Liver (tissue), 9 donors: ENCODE measurements around the gene GP1BB. TPM values are rescaled to one million over a fixed set of nuclear protein-coding genes. Genes with fewer than 3 reads are reported as not detected.

Source experiments
- DNase-seq: peaks from one replicate; pipeline ENCODE4 v3.0.0-alpha.2; 2017; ENCODE audit warnings: low spot score
- H3K27ac ChIP-seq, 2 donors: one replicate each; pipeline ENCODE4 v1.7.0; 2013; ENCODE audit warnings: inconsistent platforms in 2 of 2, low read length in 2 of 2, control low read depth in 1 of 2, low read depth in 1 of 2, mild to moderate bottlenecking in 1 of 2
- H3K27me3 ChIP-seq, 4 donors: one replicate each; pipeline versions ENCODE4 v1.6.1 to v1.7.0; 2013; ENCODE audit warnings: low read length in 3 of 4, inconsistent platforms in 1 of 4, mild to moderate bottlenecking in 1 of 4, moderate library complexity in 1 of 4; ENCODE audit not compliant: control insufficient read depth in 4 of 4, insufficient read depth in 4 of 4
- H3K36me3 ChIP-seq, 4 donors: one replicate each; pipeline versions ENCODE4 v1.6.1 to v1.7.0; 2013; ENCODE audit warnings: low read length in 3 of 4, mild to moderate bottlenecking in 3 of 4, low read depth in 1 of 4, moderate library complexity in 1 of 4; ENCODE audit not compliant: control insufficient read depth in 4 of 4, insufficient read depth in 3 of 4
- H3K4me1 ChIP-seq, 4 donors: one replicate each; pipeline versions ENCODE4 v1.6.1 to v1.7.0; 2013; ENCODE audit warnings: low read length in 3 of 4, mild to moderate bottlenecking in 3 of 4, moderate library complexity in 1 of 4; ENCODE audit not compliant: control insufficient read depth in 4 of 4, insufficient read depth in 4 of 4
- H3K4me3 ChIP-seq, 3 donors: one replicate each; pipeline versions ENCODE4 v1.6.1 to v1.7.0; 2013; ENCODE audit warnings: low read length in 3 of 3, control low read depth in 1 of 3, low read depth in 1 of 3, mild to moderate bottlenecking in 1 of 3
- H3K9ac ChIP-seq, 2 donors: one replicate each; pipeline ENCODE4 v1.7.0; 2013; ENCODE audit warnings: low read length in 2 of 2, mild to moderate bottlenecking in 2 of 2, moderate library complexity in 2 of 2, control low read depth in 1 of 2, low read depth in 1 of 2
- H3K9me3 ChIP-seq, 4 donors: one replicate each; pipeline versions ENCODE4 v1.6.1 to v1.7.0; 2013; ENCODE audit warnings: low read length in 3 of 4; ENCODE audit not compliant: control insufficient read depth in 4 of 4
- EGR1 ChIP-seq, 2 donors: IDR thresholded peaks; 2 replicates each; pipeline ENCODE4 v1.6.1; 2016 to 2018; ENCODE audit warnings: antibody characterized with exemption in 2 of 2, low read depth in 2 of 2
- FOXA1 ChIP-seq: IDR thresholded peaks from 2 replicates; pipeline ENCODE4 v1.6.1; 2016; ENCODE audit warnings: antibody characterized with exemption
- FOXA2 ChIP-seq: IDR thresholded peaks from 2 replicates; pipeline ENCODE4 v1.6.1; 2016; ENCODE audit warnings: antibody characterized with exemption
- GABPA ChIP-seq, 2 donors: IDR thresholded peaks in 1 of 2; conservative IDR thresholded peaks in 1 of 2; 2 replicates each; pipeline ENCODE4 v1.6.1; 2016; ENCODE audit warnings: antibody characterized with exemption in 2 of 2, mild to moderate bottlenecking in 1 of 2, moderate library complexity in 1 of 2
- HNF4A ChIP-seq, 2 donors: conservative IDR thresholded peaks; 2 replicates each; pipeline ENCODE4 v1.6.1; 2016; ENCODE audit warnings: antibody characterized with exemption in 2 of 2, mild to moderate bottlenecking in 2 of 2
- HNF4G ChIP-seq: IDR thresholded peaks from 2 replicates; pipeline ENCODE4 v1.6.1; 2016; ENCODE audit warnings: antibody characterized with exemption
- MAX ChIP-seq: IDR thresholded peaks from 2 replicates; pipeline ENCODE4 v1.6.1; 2016; ENCODE audit warnings: antibody characterized with exemption
- NR2F2 ChIP-seq: IDR thresholded peaks from 2 replicates; pipeline ENCODE4 v1.6.1; 2016; ENCODE audit warnings: antibody characterized with exemption
- RXRA ChIP-seq, 2 donors: IDR thresholded peaks; 2 replicates each; pipeline ENCODE4 v1.6.1; 2017 to 2018; ENCODE audit warnings: antibody characterized with exemption in 2 of 2, mild to moderate bottlenecking in 1 of 2
- SP1 ChIP-seq: IDR thresholded peaks from 2 replicates; pipeline ENCODE4 v1.6.1; 2018; ENCODE audit warnings: antibody characterized with exemption, mild to moderate bottlenecking
- TAF1 ChIP-seq: conservative IDR thresholded peaks from 2 replicates; pipeline ENCODE4 v1.6.1; 2016; ENCODE audit warnings: antibody characterized with exemption, mild to moderate bottlenecking
- YY1 ChIP-seq: IDR thresholded peaks from 2 replicates; pipeline ENCODE4 v1.6.1; 2016; ENCODE audit warnings: antibody characterized with exemption, mild to moderate bottlenecking
- ZBTB33 ChIP-seq: IDR thresholded peaks from 2 replicates; pipeline ENCODE4 v1.6.1; 2016; ENCODE audit warnings: antibody characterized with exemption
- WGBS: extraction: QIAGEN DNeasy Blood & Tissue Kit; methylation state at CpG from one replicate; pipeline ENCODE4 v1.1.7; 2013; 5-methylcytosine and 5-hydroxymethylcytosine counted together
- polyA plus RNA-seq, 2 donors: library from polyadenylated mRNA; stranded (reverse) in 1 of 2; unstranded in 1 of 2; fragments of 200-250 nt in 1 of 2; fragments of >200 nt in 1 of 2; fragmentation: Nextera tagmentation in 1 of 2; extraction: Ambion mirVana in 1 of 2; gene quantifications; one replicate each; pipeline versions ENCODE4 v1.2.1 to v1.2.3, GENCODE V29; 2013 to 2015
- total RNA-seq, 2 donors: library from RNA; depleted of rRNA; stranded (reverse); fragments of >200 nt; gene quantifications; one replicate each; pipeline ENCODE4 v1.2.3, GENCODE V29; 2014
- TF ChIP-seq, protein P1 (sequence below): fragments of 150-350 bp; IDR thresholded peaks from 2 replicates; pipeline ENCODE4 v1.5.1; 2017; ENCODE audit warnings: improper control_type of control experiment, low read depth, low read length; ENCODE audit not compliant: missing input control
- TF ChIP-seq, protein P2 (sequence below): IDR thresholded peaks from 2 replicates; pipeline ENCODE4 v1.6.1; 2016; ENCODE audit warnings: antibody characterized with exemption, mild to moderate bottlenecking
- donor health status: healthy.
- donor health status: healthy.
- donor health status: healthy.
- donor health status: healthy.
- donor health status: healthy.

Gene GP1BB
- total and polyA plus RNA-seq, 4 donors: 0.38 to 5.7 (median 0.51) TPM; not detected in 1

DNA sequence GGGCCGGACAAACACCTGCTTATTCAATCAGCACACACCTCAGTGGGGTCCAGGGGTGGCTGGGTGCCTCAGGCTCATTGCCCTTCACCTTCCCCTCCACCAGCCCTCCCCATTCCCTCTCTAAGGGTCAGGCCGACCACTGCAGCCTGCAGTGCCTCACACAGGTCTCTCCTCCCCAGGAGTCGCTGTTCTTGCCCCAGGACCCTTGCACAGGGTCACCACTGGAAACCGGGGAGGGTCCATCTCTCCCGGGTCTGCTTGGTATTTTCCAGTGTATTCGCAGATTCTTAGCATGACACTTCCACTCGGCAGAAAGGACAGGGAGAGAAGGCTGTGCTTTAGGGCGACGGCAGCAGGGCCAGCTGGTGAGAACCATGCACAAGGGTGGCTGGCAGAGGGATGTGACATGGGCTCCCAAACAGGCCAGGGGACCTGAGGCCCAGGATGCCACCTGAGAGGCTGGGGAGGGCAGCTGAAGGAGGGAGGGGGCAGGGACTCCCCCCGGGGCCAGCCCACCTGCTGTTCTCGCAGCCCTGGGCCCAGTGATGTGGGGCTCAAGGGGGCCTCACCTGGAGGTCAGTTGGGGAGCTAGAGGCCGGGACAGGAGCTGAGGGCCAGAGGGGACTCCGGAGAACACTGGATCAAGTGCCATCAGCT is 21.1 kb downstream of the GP1BB start:
- WGBS: 90% methylated on average over 13 of the region's 13 CpGs
- Histone ChIP-seq H3K9ac (no peak overlapping the region), H3K27me3 (no peaks in the 10 kb centered on the region), H3K4me1 (no peaks in the 10 kb centered on the region), H3K36me3 (no peaks in the 10 kb centered on the region), H3K4me3 (no peak overlapping the region), H3K27ac (no peak overlapping the region), H3K9me3 (no peaks in the 10 kb centered on the region)
- DNase-seq: no peak
- TF ChIP-seq HNF4G: no peak

DNA sequence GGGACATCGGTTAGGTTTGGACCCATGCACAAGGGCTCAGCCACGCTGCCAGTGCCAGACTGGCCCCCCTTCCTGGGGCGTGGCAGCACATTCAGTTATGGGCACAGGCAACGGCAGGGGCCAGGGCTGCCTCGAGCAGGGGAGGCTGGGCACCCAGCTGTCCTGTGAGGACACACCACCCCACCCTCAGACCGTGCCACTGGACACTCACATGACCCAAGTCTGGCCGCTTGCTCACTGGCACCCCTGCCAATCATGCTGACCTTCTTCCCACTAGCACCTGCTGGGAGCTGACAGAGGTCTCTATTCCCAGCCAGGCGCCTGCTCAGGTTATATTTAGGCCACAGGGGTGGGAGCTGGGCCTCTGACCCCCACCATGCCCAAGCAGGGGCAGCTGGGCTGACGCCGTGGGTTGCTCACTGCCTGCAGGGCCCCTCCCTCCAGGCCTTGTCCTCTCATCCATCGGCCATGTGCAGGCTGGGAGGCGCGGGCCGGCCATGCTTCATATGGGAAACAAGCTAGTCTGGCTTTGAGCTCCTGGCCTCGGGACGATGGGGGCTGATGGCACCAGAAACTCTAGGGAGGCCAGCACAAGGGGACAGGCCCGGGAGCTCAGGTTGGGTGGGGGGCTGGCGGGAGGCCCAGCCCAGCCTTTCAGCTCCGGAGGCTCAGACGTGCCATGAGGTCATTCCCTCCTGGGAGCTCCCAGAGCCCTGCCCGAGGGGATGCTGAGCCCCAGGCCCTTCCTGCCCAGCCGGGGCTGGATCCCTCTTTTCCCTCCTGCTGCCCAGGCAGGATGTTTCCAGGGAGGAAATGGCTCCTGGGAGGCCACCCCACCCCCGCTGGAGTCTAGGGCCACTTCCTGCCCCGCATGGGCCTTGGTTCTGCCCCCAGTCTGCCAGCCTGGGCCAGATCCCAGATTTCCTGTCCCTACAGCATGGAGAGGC is 22.1 kb downstream of the GP1BB start:
- no peak overlapping the region for H3K9ac ChIP-seq
- no peak for DNase-seq
- no peaks in the 10 kb centered on the region for H3K4me1 ChIP-seq
- H3K36me3 ChIP-seq: no peaks in the 10 kb centered on the region
- 79% methylated on average over 24 of the region's 24 CpGs for WGBS
- H3K9me3 ChIP-seq: no peaks in the 10 kb centered on the region
- TF ChIP-seq SP1: no peak
- TF ChIP-seq NR2F2: no peak
- TF ChIP-seq YY1: no peak
- no peak for TF ChIP-seq GABPA (IDR thresholded peaks at IDR 0.05 in 1 of 2, conservative IDR thresholded peaks at IDR 0.05 in 1 of 2)
- no peak for TF ChIP-seq ZBTB33
- TF ChIP-seq MAX: no peak
- TF ChIP-seq, protein P1, sequence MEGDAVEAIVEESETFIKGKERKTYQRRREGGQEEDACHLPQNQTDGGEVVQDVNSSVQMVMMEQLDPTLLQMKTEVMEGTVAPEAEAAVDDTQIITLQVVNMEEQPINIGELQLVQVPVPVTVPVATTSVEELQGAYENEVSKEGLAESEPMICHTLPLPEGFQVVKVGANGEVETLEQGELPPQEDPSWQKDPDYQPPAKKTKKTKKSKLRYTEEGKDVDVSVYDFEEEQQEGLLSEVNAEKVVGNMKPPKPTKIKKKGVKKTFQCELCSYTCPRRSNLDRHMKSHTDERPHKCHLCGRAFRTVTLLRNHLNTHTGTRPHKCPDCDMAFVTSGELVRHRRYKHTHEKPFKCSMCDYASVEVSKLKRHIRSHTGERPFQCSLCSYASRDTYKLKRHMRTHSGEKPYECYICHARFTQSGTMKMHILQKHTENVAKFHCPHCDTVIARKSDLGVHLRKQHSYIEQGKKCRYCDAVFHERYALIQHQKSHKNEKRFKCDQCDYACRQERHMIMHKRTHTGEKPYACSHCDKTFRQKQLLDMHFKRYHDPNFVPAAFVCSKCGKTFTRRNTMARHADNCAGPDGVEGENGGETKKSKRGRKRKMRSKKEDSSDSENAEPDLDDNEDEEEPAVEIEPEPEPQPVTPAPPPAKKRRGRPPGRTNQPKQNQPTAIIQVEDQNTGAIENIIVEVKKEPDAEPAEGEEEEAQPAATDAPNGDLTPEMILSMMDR: no peak
- no peak for TF ChIP-seq HNF4A (conservative IDR thresholded peaks at IDR 0.05)
- no peak for TF ChIP-seq RXRA (IDR thresholded peaks at IDR 0.05)
- H3K27me3 ChIP-seq: peaks cover 0 to 2% (median 0%) of the 10 kb centered on the region in 4 donors
- no peak overlapping the region for H3K27ac ChIP-seq
- H3K4me3 ChIP-seq: no peak overlapping the region

GRCh38 chr22:19746726-19747125 is 23.4 kb downstream of the GP1BB start:
- Histone ChIP-seq H3K27me3 (peaks cover 0 to 2% (median 0%) of the 10 kb centered on the region in 4 donors), H3K9ac (no peak overlapping the region), H3K9me3 (no peaks in the 10 kb centered on the region), H3K36me3 (no peaks in the 10 kb centered on the region), H3K4me3 (no peak overlapping the region), H3K27ac (no peak overlapping the region), H3K4me1 (no peaks in the 10 kb centered on the region)
- WGBS: 89% methylated on average over 13 of the region's 13 CpGs
- no peak for DNase-seq
- TF ChIP-seq YY1 (no peak), ZBTB33 (no peak), FOXA2 (no peak), EGR1 (IDR thresholded peaks at IDR 0.05; ENCODE audit: low read depth in 2 of 2) (no peak), FOXA1 (no peak), GABPA (IDR thresholded peaks at IDR 0.05 in 1 of 2, conservative IDR thresholded peaks at IDR 0.05 in 1 of 2) (no peak), MAX (no peak), SP1 (no peak), RXRA (IDR thresholded peaks at IDR 0.05) (no peak), TAF1 (no peak)
- TF ChIP-seq, protein P2, sequence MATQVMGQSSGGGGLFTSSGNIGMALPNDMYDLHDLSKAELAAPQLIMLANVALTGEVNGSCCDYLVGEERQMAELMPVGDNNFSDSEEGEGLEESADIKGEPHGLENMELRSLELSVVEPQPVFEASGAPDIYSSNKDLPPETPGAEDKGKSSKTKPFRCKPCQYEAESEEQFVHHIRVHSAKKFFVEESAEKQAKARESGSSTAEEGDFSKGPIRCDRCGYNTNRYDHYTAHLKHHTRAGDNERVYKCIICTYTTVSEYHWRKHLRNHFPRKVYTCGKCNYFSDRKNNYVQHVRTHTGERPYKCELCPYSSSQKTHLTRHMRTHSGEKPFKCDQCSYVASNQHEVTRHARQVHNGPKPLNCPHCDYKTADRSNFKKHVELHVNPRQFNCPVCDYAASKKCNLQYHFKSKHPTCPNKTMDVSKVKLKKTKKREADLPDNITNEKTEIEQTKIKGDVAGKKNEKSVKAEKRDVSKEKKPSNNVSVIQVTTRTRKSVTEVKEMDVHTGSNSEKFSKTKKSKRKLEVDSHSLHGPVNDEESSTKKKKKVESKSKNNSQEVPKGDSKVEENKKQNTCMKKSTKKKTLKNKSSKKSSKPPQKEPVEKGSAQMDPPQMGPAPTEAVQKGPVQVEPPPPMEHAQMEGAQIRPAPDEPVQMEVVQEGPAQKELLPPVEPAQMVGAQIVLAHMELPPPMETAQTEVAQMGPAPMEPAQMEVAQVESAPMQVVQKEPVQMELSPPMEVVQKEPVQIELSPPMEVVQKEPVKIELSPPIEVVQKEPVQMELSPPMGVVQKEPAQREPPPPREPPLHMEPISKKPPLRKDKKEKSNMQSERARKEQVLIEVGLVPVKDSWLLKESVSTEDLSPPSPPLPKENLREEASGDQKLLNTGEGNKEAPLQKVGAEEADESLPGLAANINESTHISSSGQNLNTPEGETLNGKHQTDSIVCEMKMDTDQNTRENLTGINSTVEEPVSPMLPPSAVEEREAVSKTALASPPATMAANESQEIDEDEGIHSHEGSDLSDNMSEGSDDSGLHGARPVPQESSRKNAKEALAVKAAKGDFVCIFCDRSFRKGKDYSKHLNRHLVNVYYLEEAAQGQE: no peak
